GM10266 (cell line): ENCODE measurements around the gene STH.

ENCODE experiments used
- DNase-seq: peaks from one replicate; pipeline ENCODE4 v3.0.0; 2012; ENCODE audit errors: extremely low spot score
- TF ChIP-seq, protein P1 (sequence below): IDR thresholded peaks from 2 replicates; pipeline ENCODE4 v1.5.1; 2012; ENCODE audit warnings: mild to moderate bottlenecking, low read depth; ENCODE audit not compliant: control insufficient read depth, insufficient read depth; ENCODE audit errors: missing control alignments

STH gene

DNA sequence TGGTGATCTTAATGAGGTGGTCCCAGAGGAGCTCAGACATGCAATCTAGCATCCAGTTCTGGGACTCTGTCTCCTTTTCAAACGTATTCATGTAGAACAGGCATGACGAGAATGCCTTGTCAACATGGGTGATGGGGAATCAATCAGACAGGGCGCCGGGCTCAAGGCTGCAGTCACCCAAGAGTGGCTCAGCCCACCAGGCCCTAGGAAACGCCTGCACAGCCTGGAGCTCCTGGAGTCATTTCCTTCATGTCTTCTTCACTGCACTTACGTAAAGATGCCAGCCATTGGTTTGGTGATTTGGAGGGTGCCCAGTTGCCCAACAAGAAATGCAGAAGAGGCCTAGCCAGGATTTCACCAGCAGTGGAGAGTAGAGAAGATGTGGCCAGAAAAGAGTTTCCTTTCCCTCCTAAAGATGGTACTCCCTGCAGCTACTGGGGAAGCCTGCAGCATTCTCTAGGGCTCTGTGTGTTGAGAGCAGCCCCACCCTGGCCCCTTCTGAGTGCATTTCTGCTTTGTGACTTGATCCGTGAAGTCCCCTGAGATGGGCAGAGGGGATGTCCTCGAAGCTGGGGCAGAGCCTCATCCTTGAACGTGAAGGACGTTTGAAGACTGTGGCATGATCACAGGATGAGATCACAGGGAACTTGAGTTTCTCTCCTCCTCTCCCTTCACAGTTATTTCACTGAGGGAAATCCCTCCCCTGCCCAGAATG lies 24.0 kb upstream of the STH start:
- no peak for DNase-seq
- TF ChIP-seq, protein P1, sequence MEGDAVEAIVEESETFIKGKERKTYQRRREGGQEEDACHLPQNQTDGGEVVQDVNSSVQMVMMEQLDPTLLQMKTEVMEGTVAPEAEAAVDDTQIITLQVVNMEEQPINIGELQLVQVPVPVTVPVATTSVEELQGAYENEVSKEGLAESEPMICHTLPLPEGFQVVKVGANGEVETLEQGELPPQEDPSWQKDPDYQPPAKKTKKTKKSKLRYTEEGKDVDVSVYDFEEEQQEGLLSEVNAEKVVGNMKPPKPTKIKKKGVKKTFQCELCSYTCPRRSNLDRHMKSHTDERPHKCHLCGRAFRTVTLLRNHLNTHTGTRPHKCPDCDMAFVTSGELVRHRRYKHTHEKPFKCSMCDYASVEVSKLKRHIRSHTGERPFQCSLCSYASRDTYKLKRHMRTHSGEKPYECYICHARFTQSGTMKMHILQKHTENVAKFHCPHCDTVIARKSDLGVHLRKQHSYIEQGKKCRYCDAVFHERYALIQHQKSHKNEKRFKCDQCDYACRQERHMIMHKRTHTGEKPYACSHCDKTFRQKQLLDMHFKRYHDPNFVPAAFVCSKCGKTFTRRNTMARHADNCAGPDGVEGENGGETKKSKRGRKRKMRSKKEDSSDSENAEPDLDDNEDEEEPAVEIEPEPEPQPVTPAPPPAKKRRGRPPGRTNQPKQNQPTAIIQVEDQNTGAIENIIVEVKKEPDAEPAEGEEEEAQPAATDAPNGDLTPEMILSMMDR: no peak

DNA sequence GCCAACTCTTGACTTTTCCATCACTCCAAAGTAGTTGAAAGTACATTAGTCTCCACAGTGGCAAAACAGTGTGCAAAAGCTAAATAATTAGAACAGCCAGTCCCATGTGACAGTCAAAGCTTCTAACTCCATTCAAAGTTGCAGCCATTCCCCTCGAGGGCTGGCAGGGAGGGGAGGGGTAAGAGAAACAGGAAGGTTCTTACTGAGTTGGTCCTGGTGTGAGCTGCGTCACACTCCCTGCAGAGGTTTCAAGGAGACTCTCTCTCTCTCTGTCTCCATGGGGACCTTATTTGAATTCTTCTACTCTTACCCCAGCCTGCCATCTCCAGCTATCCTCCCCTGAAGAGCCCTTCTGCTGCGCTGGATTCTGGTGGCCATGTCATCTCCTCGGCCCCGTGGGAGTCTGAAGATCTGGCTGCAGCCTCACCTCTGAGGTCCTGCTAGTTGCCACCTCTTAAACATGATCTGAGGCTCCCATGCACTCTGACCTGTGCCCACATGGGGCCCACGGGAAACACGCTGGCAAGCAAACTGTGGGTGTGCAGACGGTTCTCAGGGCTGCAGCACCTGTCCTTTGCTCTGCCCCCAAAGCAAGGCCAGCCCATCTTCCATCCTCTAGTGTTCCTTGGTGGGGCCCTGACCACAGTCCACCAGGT lies 23.3 kb upstream of the STH start:
- TF ChIP-seq, protein P1: no peak
- no peak for DNase-seq

DNA sequence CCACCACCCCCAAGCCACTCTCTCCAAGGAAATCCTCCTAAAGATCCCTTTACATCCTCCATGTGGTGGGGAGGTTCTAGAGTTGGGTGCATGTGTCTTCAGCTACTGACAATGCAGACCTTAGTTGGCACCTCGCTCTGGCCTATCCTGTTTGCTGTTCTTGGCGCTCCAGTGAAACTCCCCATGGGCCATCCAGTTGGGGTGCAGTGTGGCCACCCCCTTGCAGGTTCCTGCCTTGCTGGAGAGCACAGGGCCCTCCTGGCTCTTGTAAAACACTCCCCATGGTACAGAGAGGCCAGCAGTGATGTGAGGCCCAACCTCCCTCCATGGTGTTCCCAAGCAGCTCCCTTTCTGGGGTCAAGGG lies 22.7 kb upstream of the STH start:
- DNase-seq: no peak
- TF ChIP-seq, protein P1: no peak

DNA sequence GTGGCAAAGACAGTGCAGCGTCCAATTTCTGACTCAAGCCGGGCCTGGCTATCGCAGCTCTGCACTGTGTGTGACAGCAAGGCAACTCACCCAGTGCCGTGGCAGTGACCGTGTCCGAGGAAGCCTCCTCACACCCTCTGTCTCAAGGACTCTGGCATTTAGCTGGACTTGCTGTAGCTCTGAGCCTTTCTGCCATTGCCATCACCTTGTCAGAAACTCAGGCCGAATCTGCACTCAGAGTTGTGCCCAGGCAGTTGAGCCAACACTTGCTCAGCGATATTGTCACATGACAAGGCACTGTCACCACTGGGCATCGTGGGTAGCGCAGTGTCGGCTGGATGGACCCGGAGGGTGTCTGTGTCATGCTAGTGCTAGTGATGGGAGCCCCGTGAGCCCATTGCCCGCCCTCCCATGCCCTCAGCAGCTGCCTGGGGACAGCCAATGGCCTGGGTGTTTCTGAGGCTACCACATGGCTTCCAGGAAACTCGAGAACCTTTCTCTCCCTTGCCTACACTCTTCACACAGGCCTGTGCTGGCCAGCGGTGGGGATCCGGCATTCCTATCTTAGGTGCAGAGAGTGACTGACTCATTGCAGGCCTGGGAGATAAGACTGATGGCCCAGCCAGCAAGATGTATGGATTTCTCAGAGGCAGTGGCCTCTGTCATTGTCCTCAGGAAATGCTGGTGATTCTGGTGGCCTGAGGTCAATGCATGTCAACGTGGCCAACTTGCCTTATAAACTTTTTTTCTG lies 22.1 kb upstream of the STH start:
- DNase-seq: no peak

DNA sequence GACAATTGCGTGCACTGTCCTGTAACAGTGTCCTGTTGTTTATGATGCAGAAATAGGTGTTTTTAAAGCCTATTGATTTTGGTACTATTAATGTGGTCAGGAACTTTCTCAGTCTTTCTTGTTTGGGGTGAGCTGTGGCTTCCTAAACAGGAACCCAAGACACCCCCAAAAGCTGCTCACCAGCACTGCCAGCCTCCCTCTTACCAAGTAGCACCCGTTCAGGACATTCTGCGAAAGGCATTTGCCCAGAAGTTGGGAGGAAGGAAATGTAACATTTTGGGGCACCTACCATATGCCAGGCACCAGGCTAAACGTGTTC lies 21.6 kb upstream of the STH start:
- no peak for DNase-seq
- TF ChIP-seq, protein P1: no peak

More for the DNA sequence above, 22.1 kb upstream of the STH start:
- TF ChIP-seq, protein P1: no peak

DNA sequence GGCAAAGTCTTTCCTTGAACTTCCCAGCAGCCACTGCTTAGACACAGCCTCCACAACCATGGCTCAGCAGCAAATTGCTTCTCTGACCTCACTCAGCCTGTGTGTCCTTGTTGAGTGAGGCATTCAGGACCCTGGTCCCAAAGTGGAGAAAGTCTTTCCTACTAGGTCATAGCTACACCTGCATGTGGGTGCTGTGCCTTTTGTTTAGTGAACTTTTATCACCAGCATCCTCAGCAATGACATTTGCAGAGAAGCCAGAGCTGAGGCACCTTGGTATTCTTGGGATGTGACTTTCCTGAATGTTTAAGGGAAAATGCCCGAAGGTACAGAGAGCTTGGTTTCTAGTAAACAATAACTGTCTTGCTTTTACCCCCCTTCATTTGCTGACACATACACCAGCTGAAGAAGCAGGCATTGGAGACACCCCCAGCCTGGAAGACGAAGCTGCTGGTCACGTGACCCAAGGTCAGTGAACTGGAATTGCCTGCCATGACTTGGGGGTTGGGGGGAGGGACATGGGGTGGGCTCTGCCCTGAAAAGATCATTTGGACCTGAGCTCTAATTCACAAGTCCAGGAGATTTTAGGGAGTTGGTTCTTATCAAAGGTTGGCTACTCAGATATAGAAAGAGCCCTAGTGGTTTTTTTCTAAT lies 20.9 kb upstream of the STH start:
- TF ChIP-seq, protein P1: no peak
- no peak for DNase-seq

DNA sequence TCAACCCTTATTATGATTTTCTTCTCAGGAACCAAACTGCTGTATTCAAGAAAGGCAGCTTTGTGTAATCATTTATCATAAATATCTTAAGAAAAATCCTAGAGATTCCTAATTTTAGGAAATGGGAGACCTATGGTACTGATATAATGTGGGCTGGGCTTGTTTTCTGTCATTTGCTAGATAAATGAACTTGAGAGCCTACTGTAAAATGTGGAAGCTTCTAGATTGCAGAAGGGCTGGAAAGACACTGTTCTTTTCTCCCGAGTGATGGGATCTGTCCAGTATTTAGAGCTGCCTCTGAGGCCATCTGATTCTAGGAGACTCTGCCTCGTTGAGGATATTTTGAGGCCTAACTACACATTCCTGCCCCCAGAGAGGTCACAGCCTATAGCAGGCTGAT lies 19.9 kb upstream of the STH start:
- no peak for DNase-seq
- TF ChIP-seq, protein P1: no peak
